ENCODE data around the gene MBNL2. TPM values are rescaled to one million over a fixed set of nuclear protein-coding genes. Genes with fewer than 3 reads are reported as not detected.

The MBNL2 gene
- total RNA-seq, 1 experiment from 2014 or later: 0.85 TPM

DNA sequence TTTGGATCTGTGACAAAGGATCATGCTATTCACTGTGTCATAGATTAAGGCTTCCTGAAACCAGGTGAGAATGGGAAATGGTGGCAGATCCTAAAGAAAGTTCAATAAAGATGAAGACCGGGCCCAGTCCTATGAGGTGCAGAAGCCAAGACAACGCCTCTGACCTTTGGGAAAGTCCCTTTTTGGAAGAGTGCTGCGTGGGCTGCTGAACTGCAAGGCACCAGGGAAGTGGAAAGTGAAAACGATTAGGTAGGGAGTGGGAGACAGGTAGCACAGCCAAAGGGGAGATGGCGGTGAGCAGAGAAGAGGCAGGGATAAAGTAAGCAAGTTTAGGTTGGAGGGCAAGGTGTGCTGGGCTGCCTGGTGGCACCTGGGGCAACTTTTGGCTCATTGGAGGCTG lies 16.3 kb downstream of the MBNL2 start (continued):
- TF ChIP-seq, protein P1, sequence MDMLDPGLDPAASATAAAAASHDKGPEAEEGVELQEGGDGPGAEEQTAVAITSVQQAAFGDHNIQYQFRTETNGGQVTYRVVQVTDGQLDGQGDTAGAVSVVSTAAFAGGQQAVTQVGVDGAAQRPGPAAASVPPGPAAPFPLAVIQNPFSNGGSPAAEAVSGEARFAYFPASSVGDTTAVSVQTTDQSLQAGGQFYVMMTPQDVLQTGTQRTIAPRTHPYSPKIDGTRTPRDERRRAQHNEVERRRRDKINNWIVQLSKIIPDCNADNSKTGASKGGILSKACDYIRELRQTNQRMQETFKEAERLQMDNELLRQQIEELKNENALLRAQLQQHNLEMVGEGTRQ (CRISPR knock-in tag; IDR thresholded peaks at IDR 0.05): no peak
- TF ChIP-seq FOXJ3 (CRISPR knock-in tag; IDR thresholded peaks at IDR 0.05; ENCODE audit: borderline replicate concordance) (no peak), ZNF138 (CRISPR knock-in tag; conservative IDR thresholded peaks at IDR 0.05) (no peak), SOX15 (CRISPR knock-in tag; IDR thresholded peaks at IDR 0.05) (no peak), RORB (CRISPR knock-in tag; IDR thresholded peaks at IDR 0.05) (no peak), CBFB (CRISPR knock-in tag; IDR thresholded peaks at IDR 0.05; ENCODE audit: low read depth) (no peak)
- TF ChIP-seq, protein P2, sequence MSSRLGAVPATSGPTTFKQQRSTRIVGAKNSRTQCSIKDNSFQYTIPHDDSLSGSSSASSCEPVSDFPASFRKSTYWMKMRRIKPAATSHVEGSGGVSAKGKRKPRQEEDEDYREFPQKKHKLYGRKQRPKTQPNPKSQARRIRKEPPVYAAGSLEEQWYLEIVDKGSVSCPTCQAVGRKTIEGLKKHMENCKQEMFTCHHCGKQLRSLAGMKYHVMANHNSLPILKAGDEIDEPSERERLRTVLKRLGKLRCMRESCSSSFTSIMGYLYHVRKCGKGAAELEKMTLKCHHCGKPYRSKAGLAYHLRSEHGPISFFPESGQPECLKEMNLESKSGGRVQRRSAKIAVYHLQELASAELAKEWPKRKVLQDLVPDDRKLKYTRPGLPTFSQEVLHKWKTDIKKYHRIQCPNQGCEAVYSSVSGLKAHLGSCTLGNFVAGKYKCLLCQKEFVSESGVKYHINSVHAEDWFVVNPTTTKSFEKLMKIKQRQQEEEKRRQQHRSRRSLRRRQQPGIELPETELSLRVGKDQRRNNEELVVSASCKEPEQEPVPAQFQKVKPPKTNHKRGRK (CRISPR knock-in tag; IDR thresholded peaks at IDR 0.05; ENCODE audit: borderline replicate concordance): no peak

DNA sequence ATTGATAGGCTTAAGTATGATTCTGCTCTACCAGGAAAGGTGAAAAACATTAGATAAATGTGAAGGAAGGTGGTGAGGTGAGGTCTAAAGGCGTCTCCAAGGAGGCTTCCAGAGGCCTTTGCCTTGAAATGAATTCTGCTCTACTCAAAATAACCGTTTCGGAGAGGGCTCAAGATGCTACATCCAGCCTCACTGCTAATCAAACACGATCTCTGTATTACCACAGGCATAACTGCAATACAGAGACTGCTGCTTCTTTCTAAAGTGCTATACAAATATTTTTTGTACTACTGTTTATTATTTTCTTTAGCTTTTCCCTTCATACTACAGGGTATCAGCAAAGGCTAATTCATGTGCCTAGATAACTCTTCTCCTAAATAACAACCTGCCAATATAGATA lies 16.8 kb downstream of the MBNL2 start:
- ChIA-PET POLR2A (no interaction called here), CTCF (no interaction called here)
- no peaks in the 10 kb centered on the region for H3K36me3 Mint-ChIP-seq
- ATAC-seq (no peak), DNase-seq (ENCODE audit: low spot score) (no peak)
- H3K4me1 Mint-ChIP-seq: peaks cover 29% of the 10 kb centered on the region
- H3K27me3 Mint-ChIP-seq (ENCODE audit: low read depth): peaks cover 86% of the 10 kb centered on the region
- no peak overlapping the region for H3K4me3 Mint-ChIP-seq
- no peak overlapping the region for H3K27ac Mint-ChIP-seq
- H3K9me3 Mint-ChIP-seq: no peaks in the 10 kb centered on the region
- TF ChIP-seq RORB (CRISPR knock-in tag; IDR thresholded peaks at IDR 0.05): no peak
- TF ChIP-seq, protein P3, sequence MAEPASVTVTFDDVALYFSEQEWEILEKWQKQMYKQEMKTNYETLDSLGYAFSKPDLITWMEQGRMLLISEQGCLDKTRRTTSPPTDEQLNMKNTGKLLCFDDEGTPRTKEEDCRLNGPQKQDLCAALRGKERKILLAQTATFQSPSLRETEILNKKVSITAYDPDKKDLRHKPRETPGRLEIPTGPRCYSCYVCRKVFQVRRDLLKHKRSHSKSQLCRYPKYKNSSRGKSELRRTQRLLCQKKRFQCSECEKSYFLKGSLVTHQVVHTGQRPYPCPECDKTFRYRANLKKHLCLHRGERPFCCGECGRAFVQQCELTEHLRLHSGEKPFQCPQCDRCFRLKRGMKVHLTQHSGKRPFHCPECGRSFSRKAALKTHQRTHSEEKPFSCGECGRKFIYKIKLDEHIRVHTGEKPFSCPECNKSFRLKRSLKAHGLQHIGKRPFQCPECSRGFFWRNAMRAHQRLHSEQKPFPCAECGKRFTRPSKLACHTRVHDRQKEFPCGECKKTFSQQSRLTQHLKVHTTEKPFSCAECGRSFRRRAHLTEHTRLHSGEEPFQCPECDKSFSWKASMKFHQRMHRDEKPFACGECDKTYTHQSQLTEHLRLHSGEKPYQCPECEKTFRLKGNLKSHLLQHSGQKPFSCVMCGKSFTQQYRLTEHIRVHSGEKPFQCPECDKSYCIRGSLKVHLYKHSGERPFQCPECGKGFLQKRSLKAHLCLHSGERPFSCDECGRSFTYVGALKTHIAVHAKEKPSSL (CRISPR knock-in tag; conservative IDR thresholded peaks at IDR 0.05): no peak
- no peak for TF ChIP-seq ZNF317 (CRISPR knock-in tag; IDR thresholded peaks at IDR 0.05; ENCODE audit: borderline replicate concordance, low read depth)
- no peak for TF ChIP-seq RELA (CRISPR knock-in tag; IDR thresholded peaks at IDR 0.05; ENCODE audit: borderline replicate concordance)
- no peak for TF ChIP-seq ETV6 (CRISPR knock-in tag; IDR thresholded peaks at IDR 0.05)
- TF ChIP-seq, protein P4, sequence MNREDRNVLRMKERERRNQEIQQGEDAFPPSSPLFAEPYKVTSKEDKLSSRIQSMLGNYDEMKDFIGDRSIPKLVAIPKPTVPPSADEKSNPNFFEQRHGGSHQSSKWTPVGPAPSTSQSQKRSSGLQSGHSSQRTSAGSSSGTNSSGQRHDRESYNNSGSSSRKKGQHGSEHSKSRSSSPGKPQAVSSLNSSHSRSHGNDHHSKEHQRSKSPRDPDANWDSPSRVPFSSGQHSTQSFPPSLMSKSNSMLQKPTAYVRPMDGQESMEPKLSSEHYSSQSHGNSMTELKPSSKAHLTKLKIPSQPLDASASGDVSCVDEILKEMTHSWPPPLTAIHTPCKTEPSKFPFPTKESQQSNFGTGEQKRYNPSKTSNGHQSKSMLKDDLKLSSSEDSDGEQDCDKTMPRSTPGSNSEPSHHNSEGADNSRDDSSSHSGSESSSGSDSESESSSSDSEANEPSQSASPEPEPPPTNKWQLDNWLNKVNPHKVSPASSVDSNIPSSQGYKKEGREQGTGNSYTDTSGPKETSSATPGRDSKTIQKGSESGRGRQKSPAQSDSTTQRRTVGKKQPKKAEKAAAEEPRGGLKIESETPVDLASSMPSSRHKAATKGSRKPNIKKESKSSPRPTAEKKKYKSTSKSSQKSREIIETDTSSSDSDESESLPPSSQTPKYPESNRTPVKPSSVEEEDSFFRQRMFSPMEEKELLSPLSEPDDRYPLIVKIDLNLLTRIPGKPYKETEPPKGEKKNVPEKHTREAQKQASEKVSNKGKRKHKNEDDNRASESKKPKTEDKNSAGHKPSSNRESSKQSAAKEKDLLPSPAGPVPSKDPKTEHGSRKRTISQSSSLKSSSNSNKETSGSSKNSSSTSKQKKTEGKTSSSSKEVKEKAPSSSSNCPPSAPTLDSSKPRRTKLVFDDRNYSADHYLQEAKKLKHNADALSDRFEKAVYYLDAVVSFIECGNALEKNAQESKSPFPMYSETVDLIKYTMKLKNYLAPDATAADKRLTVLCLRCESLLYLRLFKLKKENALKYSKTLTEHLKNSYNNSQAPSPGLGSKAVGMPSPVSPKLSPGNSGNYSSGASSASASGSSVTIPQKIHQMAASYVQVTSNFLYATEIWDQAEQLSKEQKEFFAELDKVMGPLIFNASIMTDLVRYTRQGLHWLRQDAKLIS (CRISPR knock-in tag; IDR thresholded peaks at IDR 0.05; ENCODE audit: borderline replicate concordance): no peak
- TF ChIP-seq, protein P5, sequence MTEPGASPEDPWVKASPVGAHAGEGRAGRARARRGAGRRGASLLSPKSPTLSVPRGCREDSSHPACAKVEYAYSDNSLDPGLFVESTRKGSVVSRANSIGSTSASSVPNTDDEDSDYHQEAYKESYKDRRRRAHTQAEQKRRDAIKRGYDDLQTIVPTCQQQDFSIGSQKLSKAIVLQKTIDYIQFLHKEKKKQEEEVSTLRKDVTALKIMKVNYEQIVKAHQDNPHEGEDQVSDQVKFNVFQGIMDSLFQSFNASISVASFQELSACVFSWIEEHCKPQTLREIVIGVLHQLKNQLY (CRISPR knock-in tag; IDR thresholded peaks at IDR 0.05): no peak
- no peak for TF ChIP-seq GTF2I (CRISPR knock-in tag; conservative IDR thresholded peaks at IDR 0.05)
- TF ChIP-seq TCF7 (CRISPR knock-in tag; IDR thresholded peaks at IDR 0.05; ENCODE audit: low read depth): no peak
- TF ChIP-seq, protein P6, sequence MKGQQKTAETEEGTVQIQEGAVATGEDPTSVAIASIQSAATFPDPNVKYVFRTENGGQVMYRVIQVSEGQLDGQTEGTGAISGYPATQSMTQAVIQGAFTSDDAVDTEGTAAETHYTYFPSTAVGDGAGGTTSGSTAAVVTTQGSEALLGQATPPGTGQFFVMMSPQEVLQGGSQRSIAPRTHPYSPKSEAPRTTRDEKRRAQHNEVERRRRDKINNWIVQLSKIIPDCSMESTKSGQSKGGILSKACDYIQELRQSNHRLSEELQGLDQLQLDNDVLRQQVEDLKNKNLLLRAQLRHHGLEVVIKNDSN (CRISPR knock-in tag; IDR thresholded peaks at IDR 0.05): no peak
- TF ChIP-seq CREM (CRISPR knock-in tag; IDR thresholded peaks at IDR 0.05): no peak
- TF ChIP-seq KAT7 (CRISPR knock-in tag; IDR thresholded peaks at IDR 0.05; ENCODE audit: borderline replicate concordance): no peak
- TF ChIP-seq, protein P7, sequence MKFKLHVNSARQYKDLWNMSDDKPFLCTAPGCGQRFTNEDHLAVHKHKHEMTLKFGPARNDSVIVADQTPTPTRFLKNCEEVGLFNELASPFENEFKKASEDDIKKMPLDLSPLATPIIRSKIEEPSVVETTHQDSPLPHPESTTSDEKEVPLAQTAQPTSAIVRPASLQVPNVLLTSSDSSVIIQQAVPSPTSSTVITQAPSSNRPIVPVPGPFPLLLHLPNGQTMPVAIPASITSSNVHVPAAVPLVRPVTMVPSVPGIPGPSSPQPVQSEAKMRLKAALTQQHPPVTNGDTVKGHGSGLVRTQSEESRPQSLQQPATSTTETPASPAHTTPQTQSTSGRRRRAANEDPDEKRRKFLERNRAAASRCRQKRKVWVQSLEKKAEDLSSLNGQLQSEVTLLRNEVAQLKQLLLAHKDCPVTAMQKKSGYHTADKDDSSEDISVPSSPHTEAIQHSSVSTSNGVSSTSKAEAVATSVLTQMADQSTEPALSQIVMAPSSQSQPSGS (CRISPR knock-in tag; IDR thresholded peaks at IDR 0.05; ENCODE audit: borderline replicate concordance, low read depth): no peak
- TF ChIP-seq, protein P8, sequence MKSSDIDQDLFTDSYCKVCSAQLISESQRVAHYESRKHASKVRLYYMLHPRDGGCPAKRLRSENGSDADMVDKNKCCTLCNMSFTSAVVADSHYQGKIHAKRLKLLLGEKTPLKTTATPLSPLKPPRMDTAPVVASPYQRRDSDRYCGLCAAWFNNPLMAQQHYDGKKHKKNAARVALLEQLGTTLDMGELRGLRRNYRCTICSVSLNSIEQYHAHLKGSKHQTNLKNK (CRISPR knock-in tag; IDR thresholded peaks at IDR 0.05): no peak
- TF ChIP-seq FOXK1 (CRISPR knock-in tag; IDR thresholded peaks at IDR 0.05): no peak
- TF ChIP-seq GRHL2 (CRISPR knock-in tag; IDR thresholded peaks at IDR 0.05; ENCODE audit: insufficient replicate concordance, severe bottlenecking): no peak
- TF ChIP-seq ZNF232 (CRISPR knock-in tag; IDR thresholded peaks at IDR 0.05): no peak
- TF ChIP-seq ZNF671 (CRISPR knock-in tag; IDR thresholded peaks at IDR 0.05): no peak
- no peak for TF ChIP-seq CREB1 (CRISPR knock-in tag; IDR thresholded peaks at IDR 0.05)
